ENCODE results near the gene FYCO1.

- TF ChIP-seq CTCF (IDR thresholded peaks at IDR 0.05; ENCODE audit: low read depth, low read length), result no peak
- no peak for TF ChIP-seq EZH2phosphoT487 (IDR thresholded peaks at IDR 0.05; ENCODE audit: low read depth)
These were observed 29.2 kb downstream of the FYCO1 start for GRCh38 chr3:45966371-45966791.
